GM18498 (cell line): ENCODE results near the gene PITX1.

ENCODE experiments used
- ATAC-seq: cut with Tn5 transposase; IDR thresholded peaks from one replicate; pipeline ENCODE4 v1.9.1; 2021; ENCODE audit warnings: mild to moderate bottlenecking, moderate library complexity; ENCODE audit not compliant: unreplicated experiment

The PITX1 gene

GRCh38 chr5:135062216-135063055 is 28.4 kb upstream of the PITX1 start:
- no peak for ATAC-seq

GRCh38 chr5:135061001-135061400 is 27.0 kb upstream of the PITX1 start:
- no peak for ATAC-seq

DNA sequence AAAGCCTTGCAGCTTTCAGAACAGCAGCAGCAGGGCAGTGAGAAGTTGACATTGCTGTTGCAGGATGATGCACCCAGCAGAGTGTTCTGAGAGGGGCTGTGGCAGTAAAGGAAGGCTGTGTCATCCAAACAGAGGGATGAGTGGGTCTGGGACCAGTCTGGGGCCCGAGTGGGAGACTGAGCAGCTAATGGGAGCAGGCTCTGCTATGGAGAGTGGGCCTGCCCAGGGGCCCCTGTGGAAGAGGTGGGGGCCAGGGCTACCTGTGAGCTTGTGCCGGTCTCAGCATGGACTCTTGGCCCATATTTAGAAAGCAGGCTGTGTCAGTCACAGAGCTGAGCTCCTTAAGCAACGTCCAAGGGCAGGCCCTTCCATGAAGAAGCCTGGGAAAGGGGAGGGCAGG is 26.0 kb upstream of the PITX1 start:
- no peak for ATAC-seq

- no peak for ATAC-seq
Observed at GRCh38 chr5:135059000-135059923, 25.2 kb upstream of the PITX1 start.

GRCh38 chr5:135058331-135058732 is 24.3 kb upstream of the PITX1 start:
- no peak for ATAC-seq

DNA sequence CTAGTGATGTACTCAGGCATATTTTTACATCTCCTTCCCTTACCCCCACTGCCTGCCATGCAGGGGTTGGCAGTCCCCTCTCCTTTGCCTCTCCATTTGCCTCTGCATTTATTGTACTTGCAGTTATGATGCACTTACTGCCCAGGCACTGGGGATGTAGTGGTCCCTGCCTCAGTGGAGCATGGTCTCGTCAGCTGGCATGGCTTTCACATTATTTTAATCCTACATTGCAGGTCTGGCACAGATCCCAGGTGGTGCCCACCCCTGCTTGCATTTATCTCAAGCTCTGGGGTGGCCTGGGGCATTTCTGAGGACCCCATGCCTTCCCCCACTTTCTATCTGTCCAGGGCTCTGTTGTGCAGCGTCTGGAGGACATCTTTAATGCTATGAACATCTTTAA is 23.2 kb upstream of the PITX1 start:
- ATAC-seq, result no peak

GRCh38 chr5:135056316-135057030 is 22.4 kb upstream of the PITX1 start:
- ATAC-seq, result no peak

DNA sequence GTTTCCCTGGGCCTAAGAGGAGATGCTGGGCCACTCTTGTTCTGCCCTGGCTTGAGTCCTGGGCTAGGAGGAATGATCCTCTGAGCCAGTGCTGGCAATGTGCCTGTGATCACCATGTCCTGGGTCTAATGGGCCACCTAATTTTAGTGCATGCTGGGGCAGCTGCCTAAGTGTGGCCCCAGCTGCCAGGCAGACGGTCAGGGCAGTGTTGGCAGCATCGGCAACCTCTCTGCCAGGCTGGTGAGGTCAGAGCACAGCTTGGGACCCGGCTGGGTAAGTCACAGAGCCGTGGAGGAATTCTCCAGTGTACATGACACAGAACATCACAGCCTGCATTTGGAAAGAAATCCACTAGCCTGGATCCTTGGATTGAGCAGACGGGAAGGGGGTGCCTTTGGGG is 21.4 kb upstream of the PITX1 start:
- no peak for ATAC-seq

GRCh38 chr5:135054546-135054945 is 20.5 kb upstream of the PITX1 start:
- no peak for ATAC-seq

GRCh38 chr5:135053989-135054388 is 20.0 kb upstream of the PITX1 start:
- no peak for ATAC-seq

DNA sequence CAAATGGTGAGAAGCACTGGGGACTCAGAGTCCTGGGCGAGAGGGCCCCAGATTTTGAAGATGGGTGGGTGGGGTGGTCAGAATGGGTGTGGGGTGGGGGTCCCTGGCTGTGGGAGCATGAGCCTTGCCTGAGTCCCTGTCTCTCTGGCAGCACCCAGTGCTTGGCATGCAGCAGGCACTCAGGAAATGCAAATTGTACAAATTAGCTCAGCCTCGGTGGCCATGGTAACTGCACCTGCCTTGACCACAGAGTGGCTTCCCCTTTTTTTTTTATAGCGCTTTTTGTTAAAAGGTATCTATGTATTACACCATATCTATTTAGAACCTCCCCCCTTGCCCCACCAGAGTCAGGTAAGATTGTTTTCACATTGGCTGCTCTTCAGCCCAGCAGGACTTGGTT is 19.2 kb upstream of the PITX1 start:
- ATAC-seq, result peak; percentile 98

- no peak for ATAC-seq
Observed at GRCh38 chr5:135052511-135053145, 18.6 kb upstream of the PITX1 start.

GRCh38 chr5:135051872-135052271 is 17.8 kb upstream of the PITX1 start:
- ATAC-seq, result no peak

GRCh38 chr5:135051399-135051798 is 17.4 kb upstream of the PITX1 start:
- no peak for ATAC-seq

DNA sequence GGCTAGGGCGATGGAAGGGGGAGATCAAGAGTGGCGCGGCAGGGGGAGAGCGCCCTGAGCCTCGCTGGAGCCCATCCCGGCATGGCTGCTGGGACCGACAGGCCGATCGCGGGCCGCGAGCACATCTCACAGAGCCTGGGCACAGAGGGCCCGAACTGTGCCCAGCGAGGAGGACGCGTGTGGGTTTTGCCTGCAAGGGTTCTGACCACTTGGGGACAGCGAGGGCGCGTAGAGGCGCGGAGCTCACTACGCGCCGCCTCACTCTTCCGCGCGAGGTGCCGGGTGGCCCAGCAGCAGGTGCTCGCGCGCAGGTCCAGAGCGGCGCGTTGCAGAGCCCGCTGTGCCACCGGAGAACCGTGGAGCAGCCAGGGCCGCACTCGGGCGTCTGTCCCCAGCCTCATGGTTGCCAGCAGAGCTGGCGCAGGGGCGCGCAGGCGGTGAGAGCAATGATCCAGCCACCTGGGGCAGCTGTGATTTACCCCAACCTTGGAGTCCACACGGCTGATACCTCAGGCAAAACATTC is 16.3 kb upstream of the PITX1 start:
- ATAC-seq, result no peak

- ATAC-seq, result no peak
Observed at GRCh38 chr5:135048930-135049329, 14.9 kb upstream of the PITX1 start.

DNA sequence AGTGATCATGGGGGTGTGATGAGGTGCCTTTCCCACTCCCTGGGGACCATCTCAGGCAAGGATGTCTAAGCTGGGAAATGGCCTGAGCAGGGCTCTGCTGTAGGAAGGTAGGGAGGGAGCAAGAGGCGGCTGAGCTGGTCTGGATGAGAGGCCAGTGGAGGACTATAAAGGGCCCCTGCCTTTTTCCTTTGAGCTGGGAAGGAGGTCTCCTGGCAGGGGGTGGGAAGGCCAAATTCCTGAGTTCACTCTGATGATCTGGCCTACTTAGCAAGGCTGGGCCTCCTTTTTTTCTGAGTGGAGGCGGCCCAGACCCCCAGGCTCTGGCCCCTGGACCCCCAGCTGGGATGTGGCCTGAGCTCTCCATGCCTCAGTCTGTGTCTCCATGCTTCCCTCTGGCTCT is 14.3 kb upstream of the PITX1 start:
- ATAC-seq, result no peak

GRCh38 chr5:135047347-135047695 is 13.3 kb upstream of the PITX1 start:
- ATAC-seq, result no peak

DNA sequence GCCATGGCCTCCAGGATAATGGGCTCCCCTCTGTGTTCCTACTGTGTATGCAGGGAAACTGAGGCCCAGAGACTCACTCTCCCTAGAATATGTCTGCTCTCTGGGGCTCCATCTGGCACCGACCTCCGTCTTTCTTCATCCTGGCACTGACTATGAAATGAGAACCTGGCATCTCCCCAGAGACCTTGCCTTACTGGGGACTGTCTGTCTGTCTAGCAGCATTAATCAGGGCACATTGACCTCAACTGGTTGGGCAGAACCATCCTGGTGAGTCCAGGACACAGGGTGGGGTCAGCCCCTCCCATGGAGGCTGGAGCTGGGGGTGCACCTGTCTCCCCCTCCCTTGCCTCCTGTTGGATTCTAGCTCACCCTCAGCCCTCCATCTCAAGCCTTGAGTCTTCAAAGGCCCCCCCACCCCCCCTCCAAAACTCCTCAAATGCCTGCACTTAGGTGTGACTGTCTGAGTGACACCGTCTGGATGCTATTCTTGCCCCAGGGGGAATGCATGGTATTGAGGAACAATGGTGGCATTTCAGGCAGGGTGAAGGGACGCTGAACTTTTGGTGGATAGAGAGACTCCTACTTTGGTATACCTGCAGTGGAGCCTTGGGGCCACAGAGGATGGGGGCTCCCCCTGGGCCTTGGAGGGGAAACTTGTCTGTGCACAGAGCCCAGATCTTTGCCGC is 12.8 kb upstream of the PITX1 start:
- ATAC-seq, result no peak

- ATAC-seq, result no peak
Observed at GRCh38 chr5:135045488-135045887, 11.5 kb upstream of the PITX1 start.
